WI38 (cell line): ENCODE measurements around the gene CALM3.

Experiments used
- H3K4me3 ChIP-seq: 2 replicates; pipeline ENCODE4 v1.5.1; 2011; ENCODE audit warnings: low read depth, mild to moderate bottlenecking, control low read depth, low read length
- TF ChIP-seq, protein P1 (sequence below): IDR thresholded peaks from 2 replicates; pipeline ENCODE4 v1.5.1; 2012; ENCODE audit warnings: low read depth, mild to moderate bottlenecking, control low read depth, low read length

CALM3 gene

DNA sequence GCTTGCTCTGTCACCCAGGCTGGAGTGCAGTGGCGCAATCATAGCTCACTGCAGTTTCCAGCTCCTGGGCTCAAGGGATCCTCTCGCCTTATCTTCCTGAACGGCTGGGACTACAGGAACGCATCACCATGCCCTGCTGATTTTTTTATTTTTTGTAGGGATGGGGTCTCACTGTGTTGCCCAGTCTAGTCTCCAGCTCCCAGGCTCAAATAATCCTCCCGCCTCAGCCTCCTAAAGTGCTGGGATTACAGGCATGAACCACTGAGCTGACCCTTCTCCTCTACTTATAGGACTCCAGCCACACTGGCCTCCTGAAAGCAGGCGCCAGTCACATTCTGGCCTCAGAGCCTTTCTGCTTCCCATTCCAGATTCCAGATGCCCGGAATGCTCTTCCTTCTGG, 49.3 kb downstream of the CALM3 start:
- TF ChIP-seq, protein P1, sequence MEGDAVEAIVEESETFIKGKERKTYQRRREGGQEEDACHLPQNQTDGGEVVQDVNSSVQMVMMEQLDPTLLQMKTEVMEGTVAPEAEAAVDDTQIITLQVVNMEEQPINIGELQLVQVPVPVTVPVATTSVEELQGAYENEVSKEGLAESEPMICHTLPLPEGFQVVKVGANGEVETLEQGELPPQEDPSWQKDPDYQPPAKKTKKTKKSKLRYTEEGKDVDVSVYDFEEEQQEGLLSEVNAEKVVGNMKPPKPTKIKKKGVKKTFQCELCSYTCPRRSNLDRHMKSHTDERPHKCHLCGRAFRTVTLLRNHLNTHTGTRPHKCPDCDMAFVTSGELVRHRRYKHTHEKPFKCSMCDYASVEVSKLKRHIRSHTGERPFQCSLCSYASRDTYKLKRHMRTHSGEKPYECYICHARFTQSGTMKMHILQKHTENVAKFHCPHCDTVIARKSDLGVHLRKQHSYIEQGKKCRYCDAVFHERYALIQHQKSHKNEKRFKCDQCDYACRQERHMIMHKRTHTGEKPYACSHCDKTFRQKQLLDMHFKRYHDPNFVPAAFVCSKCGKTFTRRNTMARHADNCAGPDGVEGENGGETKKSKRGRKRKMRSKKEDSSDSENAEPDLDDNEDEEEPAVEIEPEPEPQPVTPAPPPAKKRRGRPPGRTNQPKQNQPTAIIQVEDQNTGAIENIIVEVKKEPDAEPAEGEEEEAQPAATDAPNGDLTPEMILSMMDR = no peak
- H3K4me3 ChIP-seq = no peak overlapping the region

DNA sequence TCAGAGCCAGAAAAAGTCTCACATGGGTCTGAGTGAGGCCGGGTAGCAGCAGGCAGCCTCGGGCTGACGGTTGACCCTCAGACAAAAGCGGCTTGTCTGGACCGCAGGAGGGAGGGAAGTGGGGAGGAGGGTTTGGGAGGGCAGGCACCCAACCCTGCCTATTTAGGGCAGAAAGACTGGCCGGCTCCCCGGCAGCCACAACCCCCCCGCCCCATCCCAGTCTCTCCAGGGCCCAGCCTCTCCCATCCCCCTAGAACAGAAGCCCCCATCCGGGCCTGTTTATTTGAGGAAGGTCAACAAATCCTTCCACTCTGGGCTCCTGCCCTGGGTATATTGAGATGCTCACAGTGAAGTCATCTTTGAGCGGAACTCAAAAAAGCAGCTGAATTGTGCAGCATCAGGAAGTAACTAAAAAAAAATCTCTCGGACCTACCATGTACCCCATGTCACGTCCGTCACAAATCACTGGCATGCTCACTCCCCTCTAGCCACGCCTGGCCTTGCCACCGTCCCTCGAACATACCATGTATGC, 53.6 kb downstream of the CALM3 start:
- TF ChIP-seq, protein P1 = no peak
- no peak overlapping the region for H3K4me3 ChIP-seq

DNA sequence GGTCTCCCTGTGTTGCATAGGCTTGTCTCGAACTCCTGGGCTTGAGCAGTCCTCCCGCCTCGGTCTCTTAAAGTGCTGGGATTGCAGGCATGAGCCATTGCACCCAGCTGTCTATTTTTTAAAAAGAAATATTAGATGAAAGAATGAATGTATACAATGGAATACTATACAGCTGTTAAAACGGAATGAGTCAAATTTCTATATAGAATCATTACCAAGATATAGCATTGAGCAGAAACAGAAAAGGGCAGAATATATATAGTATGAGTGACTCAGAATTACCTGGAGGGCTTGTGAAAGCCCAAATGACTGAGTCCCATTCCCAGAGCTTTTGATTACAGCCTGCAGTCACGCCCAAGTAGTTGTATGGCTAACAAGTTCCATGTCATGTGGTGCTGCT, 55.4 kb downstream of the CALM3 start:
- TF ChIP-seq, protein P1 = no peak
- H3K4me3 ChIP-seq = no peak overlapping the region

DNA sequence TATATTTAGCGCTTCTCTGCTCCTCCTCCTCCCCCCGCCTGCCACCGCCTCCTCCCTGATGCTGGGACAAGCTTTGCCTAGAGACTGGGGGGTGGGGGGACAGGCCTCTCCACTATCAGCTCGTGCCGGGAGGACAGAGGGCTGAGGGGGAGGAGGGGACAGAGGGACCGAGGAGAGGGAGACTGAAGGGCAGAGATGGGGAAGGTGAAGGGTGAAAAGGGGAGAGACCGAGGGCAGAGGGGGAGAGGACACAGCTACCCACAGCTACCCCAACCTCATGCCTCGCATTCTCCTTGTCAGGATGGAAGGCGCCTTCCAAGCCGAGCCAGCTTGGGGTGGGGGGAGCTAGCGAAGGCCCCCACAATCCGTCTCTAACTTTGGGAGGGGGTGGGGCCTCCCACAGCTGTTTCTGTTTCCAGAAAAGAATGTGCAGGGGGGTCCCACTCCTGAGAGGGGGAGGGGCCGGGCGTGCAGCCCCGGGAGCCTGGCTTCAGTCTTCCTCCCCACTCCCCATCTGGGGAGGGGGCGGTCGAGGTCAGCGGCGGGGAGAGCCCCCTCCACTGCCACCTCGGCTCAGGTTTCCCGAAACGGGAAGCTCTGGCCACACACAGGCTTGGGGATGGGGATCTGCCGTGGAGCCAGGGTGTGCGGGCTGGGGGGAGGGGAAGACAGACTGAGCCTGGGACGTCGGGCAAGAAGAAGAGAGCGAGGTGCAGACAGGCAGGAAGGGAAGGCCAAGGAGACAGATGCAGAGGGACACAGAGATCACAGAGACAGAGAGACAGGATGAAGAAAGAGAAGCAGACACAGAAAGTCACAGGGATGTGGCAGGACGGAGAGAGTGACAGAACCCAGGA, 58.2 kb downstream of the CALM3 start:
- peak overlapping the region; percentile 65 for H3K4me3 ChIP-seq
- TF ChIP-seq, protein P1 = no peak

DNA sequence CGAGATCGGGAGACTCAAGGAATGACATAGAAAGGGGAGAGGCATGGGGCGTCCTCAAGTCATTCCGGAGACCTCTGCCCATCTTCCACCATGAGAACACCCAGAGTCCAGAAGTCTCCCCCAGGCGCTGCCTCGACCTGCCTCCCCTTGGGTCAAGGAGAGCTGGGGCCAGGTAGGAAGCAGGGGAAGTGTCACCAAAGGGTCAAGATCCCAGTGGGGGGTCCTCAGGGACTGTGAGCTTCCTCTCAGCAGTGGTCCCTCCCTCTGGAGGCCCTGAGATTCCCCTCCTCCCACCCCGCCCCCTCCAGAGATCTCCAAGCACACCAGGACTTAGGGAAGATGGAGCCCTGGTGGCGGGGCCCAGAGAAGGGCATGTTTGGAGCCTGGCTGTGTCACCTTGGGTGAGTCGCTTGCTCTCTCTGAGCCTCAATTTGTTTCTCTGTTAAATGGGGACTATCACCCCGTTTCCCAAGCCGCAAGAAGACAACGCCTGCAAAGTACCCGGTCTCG, 58.9 kb downstream of the CALM3 start:
- H3K4me3 ChIP-seq = peak overlapping the region; percentile 65
- TF ChIP-seq, protein P1 = no peak
